ENCODE results near the gene PTPN5.
"Not testable (repeated sequence)": the region's sequence is repeated elsewhere in the genome, so short reads cannot be mapped to it uniquely, and the experiment has no call there.

PTPN5 gene

GRCh38 chr11:18791207-18791968, at the start of gene PTPN5:
Gene PTPN5, minus strand, starts transcription at chr11:18791798. Its CDS starts 19,840 bp downstream, at chr11:18771958.
- TF ChIP-seq YY1 (IDR thresholded peaks at IDR 0.05; ENCODE audit: insufficient read depth, insufficient read length) (no peak), SUZ12 (IDR thresholded peaks at IDR 0.05; ENCODE audit: extremely low read depth, insufficient read depth, insufficient read length) (no peak), ZNF274 (IDR thresholded peaks at IDR 0.05; ENCODE audit: low read depth, low read length) (no peak)
- peak within 1 kb of the TSS; percentile 77 for H3K9ac ChIP-seq (ENCODE audit: insufficient read length, low read depth)

GRCh38 chr11:18836417-18836816, 44.8 kb upstream of the PTPN5 start:
- peaks cover 3% of the 10 kb centered on the region for H3K4me1 ChIP-seq (ENCODE audit: insufficient read depth, insufficient read length)

More at GRCh38 chr11:18791207-18791968, at the start of gene PTPN5:
- Histone ChIP-seq H3K27me3 (ENCODE audit: insufficient read depth, insufficient read length) (peaks cover 46% of the 10 kb centered on the region), H3K9me3 (ENCODE audit: insufficient read depth, low read length) (no peaks in the 10 kb centered on the region), H3K4me3 (ENCODE audit: insufficient read length, low read depth) (peak within 1 kb of the TSS; percentile 90), H3K4me1 (ENCODE audit: insufficient read depth, insufficient read length) (no peaks in the 10 kb centered on the region), H3K36me3 (ENCODE audit: insufficient read depth, insufficient read length, low read length) (no peaks in the 10 kb centered on the region)
- no peak for DNase-seq (ENCODE audit: low read depth, low spot score)

GRCh38 chr11:18834754-18835466, 43.3 kb upstream of the PTPN5 start:
- TF ChIP-seq YY1 (IDR thresholded peaks at IDR 0.05; ENCODE audit: insufficient read depth, insufficient read length) (no peak), ZNF274 (IDR thresholded peaks at IDR 0.05; ENCODE audit: low read depth, low read length) (no peak), SUZ12 (IDR thresholded peaks at IDR 0.05; ENCODE audit: extremely low read depth, insufficient read depth, insufficient read length) (no peak)
- H3K9me3 ChIP-seq (ENCODE audit: insufficient read depth, low read length) = no peaks in the 10 kb centered on the region
- no peak overlapping the region for H3K9ac ChIP-seq (ENCODE audit: insufficient read length, low read depth)
- H3K27me3 ChIP-seq (ENCODE audit: insufficient read depth, insufficient read length) = no peaks in the 10 kb centered on the region
- H3K4me1 ChIP-seq (ENCODE audit: insufficient read depth, insufficient read length) = peaks cover 3% of the 10 kb centered on the region
- no peaks in the 10 kb centered on the region for H3K36me3 ChIP-seq (ENCODE audit: insufficient read depth, insufficient read length, low read length)
- H3K4me3 ChIP-seq (ENCODE audit: insufficient read length, low read depth) = no peak overlapping the region
- DNase-seq (ENCODE audit: low read depth, low spot score) = no peak

More at GRCh38 chr11:18836417-18836816, 44.8 kb upstream of the PTPN5 start:
- Histone ChIP-seq H3K27me3 (ENCODE audit: insufficient read depth, insufficient read length) (no peaks in the 10 kb centered on the region), H3K9ac (ENCODE audit: insufficient read length, low read depth) (no peak overlapping the region), H3K36me3 (ENCODE audit: insufficient read depth, insufficient read length, low read length) (no peaks in the 10 kb centered on the region), H3K4me3 (ENCODE audit: insufficient read length, low read depth) (no peak overlapping the region), H3K9me3 (ENCODE audit: insufficient read depth, low read length) (no peaks in the 10 kb centered on the region; the same call in 1 of the 2 replicates)
- no peak for DNase-seq (ENCODE audit: low read depth, low spot score)
- TF ChIP-seq SUZ12 (IDR thresholded peaks at IDR 0.05; ENCODE audit: extremely low read depth, insufficient read depth, insufficient read length) (no peak), YY1 (IDR thresholded peaks at IDR 0.05; ENCODE audit: insufficient read depth, insufficient read length) (no peak), ZNF274 (IDR thresholded peaks at IDR 0.05; ENCODE audit: low read depth, low read length) (no peak)

- H3K27me3 ChIP-seq (ENCODE audit: insufficient read depth, insufficient read length); H3K9me3 ChIP-seq (ENCODE audit: insufficient read depth, low read length); H3K9ac ChIP-seq (ENCODE audit: insufficient read length, low read depth); H3K4me3 ChIP-seq (ENCODE audit: insufficient read length, low read depth); H3K36me3 ChIP-seq (ENCODE audit: insufficient read depth, insufficient read length, low read length); H3K4me1 ChIP-seq (ENCODE audit: insufficient read depth, insufficient read length); DNase-seq (ENCODE audit: low read depth, low spot score): not testable (repeated sequence)
These were observed 28.6 kb upstream of the PTPN5 start for GRCh38 chr11:18820160-18820559.

GRCh38 chr11:18804199-18804999, 12.8 kb upstream of the PTPN5 start:
- H3K36me3 ChIP-seq (ENCODE audit: insufficient read depth, insufficient read length, low read length) = no peaks in the 10 kb centered on the region
- no peaks in the 10 kb centered on the region for H3K4me1 ChIP-seq (ENCODE audit: insufficient read depth, insufficient read length)

GRCh38 chr11:18802381-18803257, 11.0 kb upstream of the PTPN5 start:
- DNase-seq (ENCODE audit: low read depth, low spot score) = no peak
- TF ChIP-seq ZNF274 (IDR thresholded peaks at IDR 0.05; ENCODE audit: low read depth, low read length) = no peak
- no peak for TF ChIP-seq YY1 (IDR thresholded peaks at IDR 0.05; ENCODE audit: insufficient read depth, insufficient read length)
- no peak for TF ChIP-seq SUZ12 (IDR thresholded peaks at IDR 0.05; ENCODE audit: extremely low read depth, insufficient read depth, insufficient read length)
- Histone ChIP-seq H3K4me1 (ENCODE audit: insufficient read depth, insufficient read length) (no peaks in the 10 kb centered on the region), H3K9ac (ENCODE audit: insufficient read length, low read depth) (no peak overlapping the region), H3K4me3 (ENCODE audit: insufficient read length, low read depth) (no peak overlapping the region), H3K9me3 (ENCODE audit: insufficient read depth, low read length) (no peaks in the 10 kb centered on the region), H3K36me3 (ENCODE audit: insufficient read depth, insufficient read length, low read length) (no peaks in the 10 kb centered on the region), H3K27me3 (ENCODE audit: insufficient read depth, insufficient read length) (no peaks in the 10 kb centered on the region)

More at GRCh38 chr11:18804199-18804999, 12.8 kb upstream of the PTPN5 start:
- H3K4me3 ChIP-seq (ENCODE audit: insufficient read length, low read depth) = no peak overlapping the region
- H3K27me3 ChIP-seq (ENCODE audit: insufficient read depth, insufficient read length) = no peaks in the 10 kb centered on the region
- DNase-seq (ENCODE audit: low read depth, low spot score) = no peak
- no peak overlapping the region for H3K9ac ChIP-seq (ENCODE audit: insufficient read length, low read depth)
- TF ChIP-seq SUZ12 (IDR thresholded peaks at IDR 0.05; ENCODE audit: extremely low read depth, insufficient read depth, insufficient read length) (no peak), YY1 (IDR thresholded peaks at IDR 0.05; ENCODE audit: insufficient read depth, insufficient read length) (no peak), ZNF274 (IDR thresholded peaks at IDR 0.05; ENCODE audit: low read depth, low read length) (no peak)
- H3K9me3 ChIP-seq (ENCODE audit: insufficient read depth, low read length) = no peaks in the 10 kb centered on the region

All from NT2/D1 (cell line).